GM12878 (cell line): Measurements from ENCODE around the gene HPRT1.

ENCODE experiments used
- E2F8 ChIP-seq: fragments of 450-650 bp; IDR thresholded peaks from 2 replicates; pipeline ENCODE4 v1.6.1; 2018; ENCODE audit warnings: mild to moderate bottlenecking, low read depth, moderate library complexity; ENCODE audit not compliant: partially characterized antibody
- MAX ChIP-seq: IDR thresholded peaks from 2 replicates; pipeline ENCODE4 v1.6.1; 2012; ENCODE audit warnings: low read depth, low read length, improper control_type of control experiment
- ZSCAN29 ChIP-seq: fragments of 450-650 bp; IDR thresholded peaks from 2 replicates; pipeline ENCODE4 v1.6.1; 2017; ENCODE audit warnings: mild to moderate bottlenecking, moderate library complexity

- TF ChIP-seq MAX (no peak), E2F8 (no peak), ZSCAN29 (no peak)
Observed at GRCh38 chrX:134547047-134547679, 87.2 kb downstream of the HPRT1 start.
